Measurements from ENCODE around the gene XYLT2. TPM values are rescaled to one million over a fixed set of nuclear protein-coding genes. Genes with fewer than 3 reads are reported as not detected.
"Not testable (repeated sequence)": the region's sequence is repeated elsewhere in the genome, so short reads cannot be mapped to it uniquely, and the experiment has no call there.

Gene XYLT2
- total RNA-seq, 1 donor from 2014 or later: 33.3 TPM

GRCh38 chr17:50330151-50330775, 15.7 kb upstream of the XYLT2 start:
- H3K9me3 Mint-ChIP-seq: no peaks in the 10 kb centered on the region
- no peak for DNase-seq (ENCODE audit: low spot score in 2 of 2, unreplicated experiment in 2 of 2)
- no peak overlapping the region for H3K4me3 Mint-ChIP-seq
- TF ChIP-seq CTCF (IDR thresholded peaks at IDR 0.05; ENCODE audit: unreplicated experiment): no peak
- H3K36me3 Mint-ChIP-seq: no peaks in the 10 kb centered on the region
- H3K27ac Mint-ChIP-seq: no peak overlapping the region
- no peaks in the 10 kb centered on the region for H3K27me3 Mint-ChIP-seq (ENCODE audit: low read depth)
- peaks cover 3% of the 10 kb centered on the region for H3K4me1 Mint-ChIP-seq

GRCh38 chr17:50331085-50331791, 14.7 kb upstream of the XYLT2 start:
- Mint-ChIP-seq H3K4me3 (no peak overlapping the region), H3K36me3 (no peaks in the 10 kb centered on the region), H3K27me3 (ENCODE audit: low read depth) (no peaks in the 10 kb centered on the region), H3K9me3 (no peaks in the 10 kb centered on the region), H3K27ac (no peak overlapping the region), H3K4me1 (peaks cover 3% of the 10 kb centered on the region)
- DNase-seq (ENCODE audit: low spot score in 2 of 2, unreplicated experiment in 2 of 2): no peak
- TF ChIP-seq CTCF (IDR thresholded peaks at IDR 0.05; ENCODE audit: unreplicated experiment): no peak

GRCh38 chr17:50332196-50332595, 13.7 kb upstream of the XYLT2 start:
- Mint-ChIP-seq H3K4me3 (no peak overlapping the region), H3K27me3 (ENCODE audit: low read depth) (no peaks in the 10 kb centered on the region), H3K27ac (no peak overlapping the region), H3K36me3 (no peaks in the 10 kb centered on the region), H3K9me3 (no peaks in the 10 kb centered on the region), H3K4me1 (peaks cover 3% of the 10 kb centered on the region)
- DNase-seq (ENCODE audit: low spot score in 2 of 2, unreplicated experiment in 2 of 2): no peak
- no peak for TF ChIP-seq CTCF (IDR thresholded peaks at IDR 0.05; ENCODE audit: unreplicated experiment)

- H3K27me3 Mint-ChIP-seq (ENCODE audit: low read depth); DNase-seq (ENCODE audit: low spot score in 2 of 2, unreplicated experiment in 2 of 2); H3K9me3 Mint-ChIP-seq; H3K36me3 Mint-ChIP-seq; H3K4me1 Mint-ChIP-seq; H3K4me3 Mint-ChIP-seq: not testable (repeated sequence)
- H3K27ac Mint-ChIP-seq: peak overlapping the region; percentile 47
Measured at GRCh38 chr17:50333291-50334057, 12.5 kb upstream of the XYLT2 start.

GRCh38 chr17:50337956-50338355, 8.0 kb upstream of the XYLT2 start:
- Mint-ChIP-seq H3K27me3 (ENCODE audit: low read depth) (no peaks in the 10 kb centered on the region), H3K4me1 (peaks cover 3% of the 10 kb centered on the region), H3K36me3 (no peaks in the 10 kb centered on the region), H3K27ac (no peak overlapping the region), H3K4me3 (no peak overlapping the region), H3K9me3 (peaks cover 13% of the 10 kb centered on the region)
- TF ChIP-seq CTCF (IDR thresholded peaks at IDR 0.05; ENCODE audit: unreplicated experiment): no peak
- DNase-seq (ENCODE audit: low spot score in 2 of 2, unreplicated experiment in 2 of 2): no peak

GRCh38 chr17:50338645-50339044, 7.3 kb upstream of the XYLT2 start:
- Mint-ChIP-seq H3K27ac (no peak overlapping the region), H3K4me1 (no peaks in the 10 kb centered on the region), H3K4me3 (no peak overlapping the region), H3K27me3 (ENCODE audit: low read depth) (no peaks in the 10 kb centered on the region), H3K9me3 (peaks cover 13% of the 10 kb centered on the region), H3K36me3 (no peaks in the 10 kb centered on the region)
- TF ChIP-seq CTCF (IDR thresholded peaks at IDR 0.05; ENCODE audit: unreplicated experiment): no peak
- no peak for DNase-seq (ENCODE audit: low spot score in 2 of 2, unreplicated experiment in 2 of 2)

Measured in mesothelial cell of epicardium (in vitro differentiated cells).